Epidermal melanocyte (primary cell): ENCODE measurements around the gene LYSMD2.

Source experiments
- DNase-seq: peaks from one replicate; pipeline ENCODE4 v3.0.0; 2011; ENCODE audit warnings: low spot score; ENCODE audit not compliant: insufficient read length

Gene LYSMD2

DNA sequence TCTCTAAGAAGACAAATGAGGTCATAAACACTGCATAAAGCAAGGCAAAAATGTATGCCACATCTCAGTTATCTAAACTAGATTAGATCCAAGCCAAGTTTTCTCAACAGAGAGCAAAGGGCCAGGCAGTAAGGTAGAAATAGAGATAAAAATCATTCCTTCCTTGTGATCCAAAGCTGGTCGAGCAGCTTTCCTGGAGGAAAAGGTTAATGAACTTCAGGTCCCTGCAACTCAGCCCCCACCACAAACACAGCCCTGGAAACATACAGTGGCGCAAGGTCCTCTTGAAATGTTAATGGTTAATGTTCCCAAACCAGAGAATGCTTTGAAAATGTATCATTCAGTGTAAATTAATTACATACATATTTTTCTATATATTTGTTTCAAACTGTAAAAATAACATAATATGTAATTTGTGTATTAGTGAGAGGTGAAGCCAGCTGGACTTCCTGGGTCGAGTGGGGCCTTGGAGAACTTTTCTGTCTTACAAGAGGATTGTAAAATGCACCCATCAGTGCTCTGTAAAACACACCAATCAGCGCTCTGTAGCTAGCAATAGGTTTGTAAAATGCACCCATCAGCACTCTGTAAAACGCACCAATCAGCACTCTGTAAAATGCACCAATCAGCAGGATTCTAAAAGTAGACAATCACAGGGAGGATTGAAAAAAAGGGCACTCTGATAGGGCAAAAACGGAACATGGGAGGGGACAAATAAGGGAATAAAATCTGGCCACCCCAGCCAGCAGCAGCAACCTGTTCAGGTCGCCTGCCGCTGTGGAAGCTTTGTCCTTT lies 17.1 kb downstream of the LYSMD2 start:
- DNase-seq: no peak

DNA sequence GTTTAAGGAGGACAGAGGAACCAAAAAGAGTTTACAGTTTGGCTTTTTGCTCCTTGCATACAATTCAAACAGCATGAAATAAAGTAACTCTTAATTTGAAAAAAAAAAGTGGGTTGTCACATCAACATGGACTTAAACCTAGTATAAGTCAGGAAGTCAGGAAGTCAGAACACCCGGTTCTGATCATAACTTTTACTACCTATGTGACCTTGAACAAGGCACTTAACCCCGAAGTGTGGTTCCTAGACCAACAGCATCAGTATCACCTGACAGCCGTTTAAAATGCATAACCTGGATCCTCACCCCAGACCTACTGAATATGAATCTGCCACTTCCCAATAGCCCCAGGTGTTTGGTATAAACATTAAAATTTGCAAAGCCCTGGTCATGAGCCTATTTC lies 18.7 kb downstream of the LYSMD2 start:
- no peak for DNase-seq

DNA sequence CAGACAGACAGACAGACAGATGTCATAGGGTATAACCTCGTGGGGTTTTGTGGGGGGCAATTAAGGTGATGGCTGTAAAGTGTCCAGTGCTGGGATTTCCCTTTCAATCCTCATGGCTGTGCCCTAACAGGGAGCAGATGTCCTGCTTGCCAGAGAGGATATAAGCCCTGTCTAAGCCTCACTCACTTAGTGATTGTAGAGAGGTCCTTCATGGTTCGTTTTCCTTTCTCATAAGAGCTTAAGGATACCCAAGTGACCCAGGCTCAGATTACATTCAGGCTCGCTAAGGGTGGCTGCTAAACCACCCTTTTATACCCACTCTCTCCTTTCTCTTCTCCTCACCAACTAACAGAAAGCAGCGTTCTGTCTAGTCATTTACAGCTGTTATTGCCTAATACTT lies 19.2 kb downstream of the LYSMD2 start:
- no peak for DNase-seq

DNA sequence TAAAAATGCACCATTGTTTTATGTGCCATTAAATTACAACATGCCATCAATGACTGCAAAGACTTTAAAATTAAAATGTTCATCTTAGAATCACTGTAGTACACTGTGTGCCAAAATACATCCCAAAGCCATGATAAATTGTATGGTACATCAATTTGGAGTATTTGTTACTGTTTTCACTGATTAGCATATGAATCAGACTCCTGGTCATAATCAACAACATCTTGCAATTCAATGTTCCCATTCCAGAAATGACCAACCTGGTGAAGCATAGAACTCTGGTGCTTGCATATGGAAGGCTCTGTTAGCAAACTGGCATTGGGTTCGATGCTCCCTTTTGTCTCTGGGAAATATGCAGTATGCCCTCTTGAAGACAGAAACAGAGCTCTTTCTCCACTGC lies 22.5 kb downstream of the LYSMD2 start:
- DNase-seq: no peak

DNA sequence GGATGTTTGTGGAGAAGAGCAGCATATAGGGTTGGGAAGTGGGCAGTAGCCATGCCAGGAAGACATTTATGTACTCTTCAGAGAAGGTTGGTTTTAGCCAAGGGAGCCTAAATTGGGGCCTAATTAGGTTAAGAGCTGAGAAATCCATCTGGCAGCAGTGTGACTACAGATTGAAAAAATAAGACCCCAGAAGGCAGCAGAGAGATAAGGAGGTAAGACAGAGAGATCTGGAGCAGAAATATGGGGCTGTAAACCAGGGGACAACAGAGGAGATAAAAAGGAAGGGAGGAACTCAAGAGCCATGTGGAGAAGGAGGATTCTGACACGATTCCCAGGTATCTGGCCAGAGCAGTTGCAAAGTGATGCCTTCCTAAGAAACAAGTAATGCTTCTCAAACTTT lies 23.3 kb downstream of the LYSMD2 start:
- DNase-seq: no peak

DNA sequence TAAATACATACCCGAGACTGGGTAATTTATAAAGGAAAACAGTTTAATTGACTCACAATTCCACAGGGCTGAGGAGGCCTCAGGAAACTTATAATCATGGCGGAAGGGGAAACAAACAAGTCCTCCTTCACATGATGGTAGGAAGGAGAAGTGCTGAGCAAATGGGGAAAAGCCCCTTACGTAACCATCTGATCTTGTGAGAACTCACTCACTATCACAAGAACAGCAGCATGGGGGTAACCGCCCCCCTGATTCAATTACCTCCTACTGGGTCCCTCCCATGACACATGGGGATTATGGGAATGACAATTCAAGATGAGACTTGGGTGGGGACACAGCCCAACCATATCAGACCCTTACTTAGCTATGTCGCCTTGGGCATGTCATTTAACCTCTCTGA lies 28.4 kb downstream of the LYSMD2 start:
- no peak for DNase-seq

DNA sequence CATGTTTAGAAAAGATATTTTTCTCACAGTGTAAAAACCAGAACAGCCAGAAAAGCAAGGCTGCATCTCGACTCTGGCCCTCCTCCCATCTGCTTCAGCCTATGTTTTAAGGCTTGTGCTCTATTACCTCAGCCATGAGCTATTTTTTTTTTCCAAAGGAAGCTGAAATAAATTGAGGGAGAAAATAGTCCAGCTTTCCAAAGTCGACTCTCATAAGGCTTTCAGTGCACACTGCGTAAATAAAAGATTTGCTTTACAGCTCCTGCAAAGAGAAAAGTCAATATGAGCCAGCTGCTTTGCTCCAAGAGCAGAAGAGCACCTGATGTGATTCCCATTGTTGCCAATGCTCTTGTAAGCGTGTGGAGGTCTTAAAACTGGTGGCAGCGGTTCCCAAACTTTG lies 29.4 kb downstream of the LYSMD2 start:
- no peak for DNase-seq

DNA sequence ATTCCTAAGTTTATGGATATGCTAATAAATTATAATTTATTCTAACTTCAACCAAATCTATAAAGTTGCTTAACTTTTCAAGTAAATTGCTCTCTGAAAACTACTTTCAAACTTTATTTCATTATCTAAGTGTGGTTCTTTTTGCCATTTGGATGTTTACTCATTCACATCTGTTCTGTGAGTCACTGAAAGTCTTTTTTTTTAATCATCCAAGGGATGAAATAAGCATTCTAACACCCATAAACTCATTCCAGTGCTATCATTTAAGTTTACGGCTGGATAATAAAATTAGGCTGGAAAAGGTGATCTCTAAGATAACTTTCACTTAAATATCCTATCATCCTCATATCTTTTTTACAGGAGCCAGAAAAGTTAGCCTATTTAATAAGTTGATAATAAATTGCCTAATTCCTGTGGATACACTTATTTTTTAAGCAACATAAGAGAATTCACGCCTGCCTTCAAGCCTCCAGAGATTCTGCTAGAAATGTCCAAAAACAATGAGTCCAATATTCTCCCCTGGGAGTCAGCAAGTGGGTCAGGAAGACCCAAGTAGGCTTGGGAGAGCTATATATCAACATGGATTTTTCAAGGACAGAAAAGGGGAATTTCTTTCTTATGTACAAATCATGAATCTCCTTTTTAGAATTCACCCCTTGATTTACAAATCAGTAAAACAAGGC lies 30.4 kb downstream of the LYSMD2 start:
- no peak for DNase-seq

DNA sequence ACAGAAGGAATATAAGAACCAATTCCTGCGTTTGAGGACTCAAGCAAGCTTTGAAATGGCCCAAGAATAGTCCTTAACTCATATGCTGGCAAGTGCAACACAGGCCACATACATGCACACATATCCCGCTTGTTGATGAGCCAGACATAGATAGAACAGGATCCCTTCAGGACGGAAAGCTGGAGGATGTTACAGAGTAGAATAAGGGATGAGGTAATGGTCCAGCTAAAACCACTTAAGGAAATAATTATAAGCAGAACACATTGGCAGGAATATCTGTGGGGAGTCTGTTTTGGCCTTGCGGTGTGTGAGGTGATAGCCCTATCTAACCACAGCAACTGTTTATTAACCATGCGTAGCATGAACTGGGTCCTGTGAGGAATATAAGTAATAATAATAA lies 31.2 kb downstream of the LYSMD2 start:
- no peak for DNase-seq

DNA sequence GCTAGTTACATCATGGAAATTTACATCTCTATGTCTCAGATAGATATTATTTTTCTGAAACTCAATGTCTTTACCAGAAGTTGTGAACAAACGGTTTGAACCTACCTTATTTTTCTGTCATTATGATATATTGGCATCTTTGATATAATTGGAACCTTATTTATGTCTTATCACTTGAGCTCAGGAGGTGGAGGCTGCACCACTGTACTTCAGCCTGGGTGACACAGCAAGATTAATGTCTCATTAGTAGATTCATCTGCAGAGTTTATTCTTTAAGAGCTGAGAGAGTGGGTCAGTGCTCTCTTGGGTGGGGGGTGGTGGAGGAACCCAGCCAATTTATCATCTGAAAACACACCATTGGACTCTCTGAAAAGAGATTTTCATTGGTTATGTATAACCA lies 34.7 kb downstream of the LYSMD2 start:
- DNase-seq: no peak

DNA sequence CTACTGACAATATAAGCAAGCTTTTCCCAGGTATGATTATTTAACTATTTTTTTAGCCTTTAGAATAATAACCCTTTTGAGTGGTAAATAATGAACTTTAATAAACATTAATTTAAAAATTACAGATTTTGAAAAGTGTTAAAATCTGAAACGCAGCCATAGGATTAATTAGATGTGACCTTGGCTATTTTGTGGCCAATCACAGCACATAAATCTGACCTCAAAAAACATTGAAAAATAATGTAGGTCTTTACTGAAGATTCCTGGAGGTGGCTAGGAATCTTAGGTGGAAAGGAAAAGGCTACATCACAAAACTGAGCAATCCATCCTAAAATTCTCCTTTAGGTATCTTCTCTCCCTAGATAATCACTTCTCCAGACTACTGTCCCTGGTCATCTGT lies 38.1 kb downstream of the LYSMD2 start:
- DNase-seq: no peak

DNA sequence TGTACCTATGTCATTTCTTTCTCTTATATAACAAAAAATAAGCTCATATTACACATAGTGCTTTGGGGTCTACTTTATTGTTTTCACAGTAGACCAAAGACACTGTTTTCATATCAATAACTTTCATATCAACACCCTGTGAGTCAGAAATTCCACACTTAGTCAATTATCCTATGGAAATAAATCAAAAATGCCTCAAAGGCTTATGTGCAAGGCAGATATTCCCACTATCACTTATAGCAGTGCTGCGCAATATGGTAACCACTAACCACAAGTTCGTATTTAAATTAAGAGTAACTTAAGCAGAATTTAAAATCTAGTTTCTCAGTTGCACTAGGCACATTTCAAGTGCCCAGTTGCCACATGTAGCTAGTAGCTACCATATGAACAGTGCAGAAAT lies 40.3 kb downstream of the LYSMD2 start:
- no peak for DNase-seq

DNA sequence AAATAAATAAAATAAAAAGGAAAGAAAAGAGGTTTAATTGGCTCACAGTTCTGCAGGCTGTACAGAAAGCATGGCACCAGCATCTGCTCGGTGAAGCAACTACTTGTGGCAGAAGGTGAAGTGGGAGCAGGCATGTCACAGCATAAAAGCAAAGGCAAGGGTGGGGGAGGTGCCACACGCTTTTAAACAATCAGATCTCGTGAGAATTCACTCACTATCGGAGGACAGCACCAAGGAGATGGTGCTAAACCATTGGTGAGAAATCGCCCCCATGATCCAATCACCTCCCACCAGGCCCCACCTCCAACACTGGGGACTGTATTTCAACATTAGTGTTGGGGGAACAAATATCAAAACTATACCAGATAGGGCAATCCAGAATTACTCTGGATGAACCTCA lies 40.9 kb downstream of the LYSMD2 start:
- no peak for DNase-seq

DNA sequence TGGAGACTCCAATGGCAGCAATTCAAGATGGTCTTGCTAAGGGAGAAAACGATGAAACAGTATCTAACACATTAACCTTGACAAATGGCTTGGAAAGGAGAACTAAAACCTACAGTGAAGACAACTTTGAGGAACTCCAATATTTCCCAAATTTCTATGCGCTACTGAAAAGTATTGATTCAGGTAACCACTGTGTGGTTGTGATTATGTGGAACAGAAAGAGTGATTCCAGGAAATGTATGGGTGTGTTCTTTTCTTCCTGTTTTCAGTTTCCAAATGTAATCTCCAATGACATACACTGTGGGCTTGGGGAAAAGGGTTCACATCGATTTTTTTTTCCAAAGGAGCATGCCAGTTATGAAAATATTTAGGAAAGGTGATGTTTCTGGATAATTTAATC lies 45.3 kb downstream of the LYSMD2 start:
- DNase-seq: no peak

DNA sequence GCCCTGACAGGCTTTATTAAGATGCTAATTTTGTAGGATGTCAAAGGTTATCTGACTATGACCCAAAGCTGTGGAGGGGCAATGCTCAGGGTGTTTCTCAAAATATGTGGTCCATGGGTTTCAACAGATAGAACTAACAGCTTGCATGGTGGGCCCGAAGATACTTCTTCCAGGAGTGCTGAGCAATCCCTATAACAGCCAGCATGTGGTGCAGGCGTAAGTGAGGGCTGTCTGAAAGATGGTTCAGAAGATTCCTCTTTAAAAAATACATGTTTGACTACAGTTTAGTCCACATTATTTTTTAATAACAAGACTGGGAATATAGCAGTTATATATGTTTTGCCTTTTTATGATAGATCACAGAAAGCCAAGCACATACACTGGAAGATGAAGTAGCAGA lies 48.6 kb downstream of the LYSMD2 start:
- no peak for DNase-seq

DNA sequence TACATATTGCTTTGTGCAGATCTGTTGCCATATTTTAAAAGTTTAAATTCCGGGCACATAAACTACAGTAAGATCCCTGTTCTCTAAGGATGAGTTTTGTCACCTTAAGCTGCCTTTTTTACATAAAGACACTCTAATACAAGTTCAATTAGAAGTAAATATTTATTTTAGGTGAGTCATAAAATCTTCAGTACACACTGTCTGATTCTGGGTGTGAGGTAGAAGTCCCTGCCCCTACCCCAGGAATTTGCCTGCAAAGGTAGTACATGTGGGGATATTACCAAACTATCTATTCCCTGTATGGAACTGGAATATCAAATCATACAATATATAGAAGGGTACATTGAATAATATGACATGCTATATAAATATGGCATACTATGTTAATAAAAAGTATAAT lies 49.9 kb downstream of the LYSMD2 start:
- DNase-seq: no peak

DNA sequence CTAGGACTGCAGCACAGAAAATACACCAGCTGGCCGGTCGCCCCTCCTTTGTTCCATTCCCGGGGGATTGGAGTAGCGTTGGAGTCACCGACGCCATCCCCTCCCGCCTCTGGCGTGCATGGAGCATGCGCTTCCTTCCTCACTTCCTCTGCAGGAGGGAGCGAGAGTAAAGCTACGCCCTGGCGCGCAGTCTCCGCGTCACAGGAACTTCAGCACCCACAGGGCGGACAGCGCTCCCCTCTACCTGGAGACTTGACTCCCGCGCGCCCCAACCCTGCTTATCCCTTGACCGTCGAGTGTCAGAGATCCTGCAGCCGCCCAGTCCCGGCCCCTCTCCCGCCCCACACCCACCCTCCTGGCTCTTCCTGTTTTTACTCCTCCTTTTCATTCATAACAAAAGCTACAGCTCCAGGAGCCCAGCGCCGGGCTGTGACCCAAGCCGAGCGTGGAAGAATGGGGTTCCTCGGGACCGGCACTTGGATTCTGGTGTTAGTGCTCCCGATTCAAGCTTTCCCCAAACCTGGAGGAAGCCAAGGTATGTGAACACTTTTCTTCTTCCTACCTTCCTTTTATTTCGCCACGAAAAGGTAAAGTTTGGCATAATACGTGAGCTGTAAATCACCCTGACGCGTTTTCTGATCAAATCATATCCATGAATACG lies 56.0 kb downstream of the LYSMD2 start, which contains the start of gene SCG3:
TSS of gene SCG3 (plus strand) at position 201 of the 661 bp plus-strand sequence. CDS start at position 454, 253 bp downstream.
- no peak for DNase-seq

DNA sequence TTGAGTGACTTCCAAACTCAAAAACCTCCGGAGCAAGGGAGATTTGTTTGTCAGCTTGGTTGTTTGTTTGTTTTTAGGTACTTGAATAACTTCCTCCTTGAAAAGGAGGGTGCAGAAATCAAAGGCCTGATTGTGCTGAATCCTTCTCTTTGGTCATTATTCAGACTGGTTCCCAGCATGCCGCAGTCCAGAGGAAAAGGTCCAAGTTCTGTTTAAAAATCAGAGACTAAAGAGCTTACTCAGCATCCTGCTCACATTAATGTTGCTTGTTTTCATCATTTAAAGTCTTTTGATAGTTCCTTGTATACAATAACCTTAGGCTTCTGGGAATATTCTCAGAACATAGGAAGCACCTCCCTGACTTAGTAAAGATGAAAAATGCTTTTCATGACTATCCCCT lies 57.1 kb downstream of the LYSMD2 start:
- DNase-seq: no peak

DNA sequence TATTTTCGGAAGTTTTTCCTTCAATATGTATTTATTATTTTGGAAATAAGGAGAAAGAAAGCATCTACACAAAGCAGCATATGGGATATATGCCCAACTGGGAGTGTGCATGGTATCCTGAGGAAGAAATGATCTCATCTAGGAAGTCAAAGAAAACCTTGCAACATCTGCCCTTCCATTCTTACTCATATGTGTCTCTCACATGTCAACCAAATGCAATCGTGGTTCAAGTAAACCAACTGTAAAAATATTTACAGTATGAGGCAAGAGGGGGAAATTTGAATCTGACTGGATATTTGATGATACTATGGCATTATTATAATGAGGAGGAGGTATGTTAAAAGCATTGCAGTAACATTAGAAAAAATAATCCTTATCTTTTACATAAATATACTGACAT lies 59.4 kb downstream of the LYSMD2 start:
- no peak for DNase-seq

DNA sequence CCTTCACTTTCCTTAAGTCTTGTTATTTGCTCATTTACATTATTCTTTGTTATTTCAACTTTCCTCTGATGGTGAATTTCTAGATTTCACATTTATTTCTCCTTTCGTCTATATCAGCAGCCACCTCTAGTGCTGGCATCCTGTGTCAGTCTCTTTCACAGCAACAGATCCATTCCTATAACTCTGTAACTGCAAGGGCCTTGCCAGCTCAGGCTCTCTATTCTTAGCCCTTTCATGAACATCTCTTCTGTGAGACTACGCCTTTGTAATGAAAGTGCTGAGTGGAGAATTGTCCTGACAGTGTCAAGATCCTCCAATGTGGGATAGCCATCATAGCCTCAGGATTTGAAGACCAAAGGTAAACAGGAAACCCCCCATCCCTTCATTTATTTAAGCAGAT lies 60.0 kb downstream of the LYSMD2 start:
- no peak for DNase-seq

DNA sequence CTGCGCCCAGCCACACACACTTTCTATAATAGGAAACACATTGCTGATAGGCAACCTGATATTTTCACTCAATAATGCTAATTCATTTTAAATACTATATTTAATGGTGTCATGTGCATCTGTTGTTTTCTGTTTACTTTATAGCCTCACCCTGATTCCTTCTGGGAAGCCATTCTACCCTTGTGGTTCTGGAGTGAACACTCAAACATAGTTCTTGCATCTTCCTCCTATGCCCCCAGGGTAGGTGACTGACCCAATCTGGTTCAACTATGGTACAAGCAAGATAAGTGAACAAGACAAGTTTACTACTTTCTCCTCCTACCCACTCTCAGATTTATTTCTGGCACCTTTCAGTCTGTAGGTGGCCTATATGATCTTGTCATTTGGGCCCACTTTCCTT lies 60.4 kb downstream of the LYSMD2 start:
- DNase-seq: no peak

DNA sequence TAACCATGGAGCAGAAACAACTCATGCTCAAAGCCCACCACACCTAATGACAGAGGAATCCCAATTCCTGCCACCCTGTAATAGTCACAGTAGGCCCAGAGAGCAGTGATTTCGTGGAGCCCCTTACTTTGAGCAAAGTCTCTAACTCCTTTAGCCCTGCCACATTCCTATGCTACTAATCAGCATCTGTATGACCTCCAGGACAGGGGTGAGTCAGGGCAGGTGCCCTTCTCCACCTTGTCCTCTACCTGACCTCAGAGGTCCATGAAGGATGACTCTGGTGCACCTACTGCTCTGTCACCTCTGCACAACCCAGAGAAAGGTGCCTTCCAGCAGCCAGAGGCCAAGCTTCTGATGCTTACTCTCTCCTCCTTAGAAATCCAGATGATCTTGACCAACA lies 62.2 kb downstream of the LYSMD2 start:
- DNase-seq: no peak
